H1 (cell line): Measurements from ENCODE around the gene CCDC51. TPM values are rescaled to one million over a fixed set of nuclear protein-coding genes. Genes with fewer than 3 reads are reported as not detected.

Experiments used
- CTCF ChIA-PET: fragments of 300-600 bp; sonication (Branson Sonifier 250); formaldehyde crosslinking; loops from one replicate; lab custom pipeline; 2021; ENCODE audit not compliant: partially characterized antibody; lab: Charles Lee
- POLR2A ChIA-PET: fragments of 300-600 bp; sonication (Branson Sonifier 250); formaldehyde crosslinking; loops from one replicate; lab custom pipeline; 2021; ENCODE audit warnings: inconsistent platforms; ENCODE audit not compliant: partially characterized antibody; lab: Charles Lee
- DNase-seq, 2 experiments: peaks; one replicate each; pipeline versions ENCODE4 v3.0.0 to v3.0.0-alpha.2; 2010 to 2022; ENCODE audit warnings: low spot score in 2 of 2, low read depth in 1 of 2, mixed read lengths in 1 of 2
- FAIRE-seq: peaks from 2 replicates; lab custom pipeline; 2011; peaks lifted over from hg19 to GRCh38; lab: Jason Lieb, UNC
- H2AFZ ChIP-seq: 2 replicates; pipeline ENCODE4 v1.8.1; 2012; ENCODE audit warnings: low read length, inconsistent platforms
- H2AK5ac ChIP-seq: 2 replicates; pipeline ENCODE4 v1.6.1; 2013; ENCODE audit warnings: low read depth, low read length
- H2BK120ac ChIP-seq: replicated peaks from 2 replicates; pipeline ENCODE3; 2013; ENCODE audit warnings: low read depth, low read length, inconsistent platforms
- H2BK12ac ChIP-seq: 2 replicates; pipeline ENCODE4 v1.6.1; 2013; ENCODE audit warnings: low read depth, low read length
- H2BK15ac ChIP-seq: 2 replicates; pipeline ENCODE4 v1.6.1; 2013; ENCODE audit warnings: low read length
- H2BK20ac ChIP-seq: 2 replicates; pipeline ENCODE4 v1.6.1; 2013; ENCODE audit warnings: low read length
- H2BK5ac ChIP-seq: 2 replicates; pipeline ENCODE4 v1.6.1; 2013; ENCODE audit warnings: low read depth, low read length
- H3K14ac ChIP-seq: 2 replicates; pipeline ENCODE4 v1.6.1; 2013; ENCODE audit warnings: inconsistent platforms; ENCODE audit not compliant: insufficient read length
- H3K18ac ChIP-seq: 2 replicates; pipeline ENCODE4 v1.6.1; 2013; ENCODE audit warnings: low read length; ENCODE audit errors: extremely low read depth
- H3K23ac ChIP-seq: 2 replicates; pipeline ENCODE4 v1.6.1; 2013; ENCODE audit warnings: inconsistent platforms; ENCODE audit not compliant: insufficient read length
- H3K23me2 ChIP-seq: 2 replicates; pipeline ENCODE4 v1.6.1; 2013; ENCODE audit warnings: low read depth, low read length
- H3K27ac ChIP-seq: 2 replicates; pipeline ENCODE4 v1.6.1; 2011; ENCODE audit warnings: low read depth, low read length, inconsistent platforms
- H3K27me3 ChIP-seq, 4 experiments: replicated peaks in 1 of 4; 1 replicate in 1 of 4; 2 replicates in 3 of 4; pipeline versions ENCODE4 v1.6.1 to v1.8.1; 2011 to 2013; ENCODE audit warnings: low read length in 3 of 4, mild to moderate bottlenecking in 3 of 4, inconsistent platforms in 2 of 4, mixed read lengths in 2 of 4, moderate library complexity in 1 of 4; ENCODE audit not compliant: control insufficient read depth in 3 of 4, insufficient read depth in 3 of 4; ENCODE audit errors: extremely low read depth in 1 of 4
- H3K36me3 ChIP-seq, 4 experiments: 2 replicates each; pipeline versions ENCODE4 v1.6.1 to v1.8.1; 2011 to 2013; ENCODE audit warnings: mild to moderate bottlenecking in 4 of 4, low read length in 3 of 4, moderate library complexity in 2 of 4, control low read depth in 1 of 4, inconsistent platforms in 1 of 4; ENCODE audit not compliant: insufficient read depth in 4 of 4, control insufficient read depth in 2 of 4
- H3K4ac ChIP-seq: replicated peaks from 2 replicates; pipeline ENCODE3; 2013; ENCODE audit warnings: low read length, low read depth, mixed read lengths, inconsistent platforms; ENCODE audit not compliant: insufficient read length
- H3K4me1 ChIP-seq, 4 experiments: replicated peaks in 1 of 4; 1 replicate in 1 of 4; 2 replicates in 3 of 4; pipeline versions ENCODE4 v1.6.1 to v1.8.1; 2011 to 2013; ENCODE audit warnings: low read length in 3 of 4, inconsistent platforms in 2 of 4, mixed read lengths in 1 of 4; ENCODE audit not compliant: insufficient read depth in 4 of 4, control insufficient read depth in 3 of 4
- H3K4me2 ChIP-seq, 2 experiments: 2 replicates each; pipeline versions ENCODE4 v1.6.1 to v1.8.1; 2011 to 2013; ENCODE audit warnings: low read depth in 2 of 2, low read length in 2 of 2, control low read depth in 1 of 2, inconsistent platforms in 1 of 2, mild to moderate bottlenecking in 1 of 2; ENCODE audit not compliant: insufficient read depth in 1 of 2
- H3K4me3 ChIP-seq, 4 experiments: fragments of 200-600, 300-600 bp in 1 of 4; sonication (generic), shearing (Covaris generic), sonication (Bioruptor Twin) in 1 of 4; 2 replicates each; pipeline versions ENCODE4 v1.5.1 to v1.8.1; 2011 to 2016; ENCODE audit warnings: low read length in 4 of 4, low read depth in 3 of 4, control low read depth in 2 of 4, inconsistent platforms in 2 of 4, mild to moderate bottlenecking in 2 of 4, mixed read lengths in 1 of 4, moderate library complexity in 1 of 4; ENCODE audit not compliant: insufficient read depth in 2 of 4; ENCODE audit errors: extremely low read depth in 1 of 4
- H3K56ac ChIP-seq: replicated peaks from 2 replicates; pipeline ENCODE3; 2013; ENCODE audit warnings: low read depth, mild to moderate bottlenecking, mixed read lengths, low read length, inconsistent platforms; ENCODE audit not compliant: insufficient read length
- H3K79me1 ChIP-seq: 2 replicates; pipeline ENCODE4 v1.6.1; 2013; ENCODE audit warnings: low read depth, low read length, control low read depth
- H3K79me2 ChIP-seq, 2 experiments: 2 replicates each; pipeline versions ENCODE4 v1.6.1 to v1.8.1; 2012 to 2013; ENCODE audit warnings: low read length in 2 of 2, mild to moderate bottlenecking in 2 of 2, inconsistent platforms in 1 of 2; ENCODE audit not compliant: insufficient read depth in 2 of 2, control insufficient read depth in 1 of 2
- H3K9ac ChIP-seq, 4 experiments: replicated peaks in 1 of 4; 1 replicate in 1 of 4; 2 replicates in 3 of 4; pipeline versions ENCODE4 v1.6.1 to v1.8.1; 2011 to 2013; ENCODE audit warnings: low read depth in 3 of 4, low read length in 3 of 4, control low read depth in 2 of 4, mild to moderate bottlenecking in 2 of 4, moderate library complexity in 2 of 4, inconsistent platforms in 1 of 4; ENCODE audit errors: extremely low read depth in 1 of 4
- H3K9me3 ChIP-seq, 2 experiments: 2 replicates each; pipeline versions ENCODE4 v1.6.1 to v1.8.1; 2012 to 2013; ENCODE audit warnings: mild to moderate bottlenecking in 2 of 2, moderate library complexity in 2 of 2, control low read depth in 1 of 2, inconsistent platforms in 1 of 2, low read depth in 1 of 2, low read length in 1 of 2, mixed read lengths in 1 of 2; ENCODE audit not compliant: insufficient read depth in 2 of 2
- H4K20me1 ChIP-seq, 2 experiments: replicated peaks in 1 of 2; 2 replicates each; pipeline versions ENCODE3 to v1.8.1; 2011 to 2013; ENCODE audit warnings: inconsistent platforms in 2 of 2, low read length in 2 of 2, mild to moderate bottlenecking in 1 of 2; ENCODE audit not compliant: insufficient read depth in 2 of 2, control insufficient read depth in 1 of 2
- H4K5ac ChIP-seq: 2 replicates; pipeline ENCODE4 v1.6.1; 2013; ENCODE audit warnings: low read length, low read depth, mixed read lengths, inconsistent platforms; ENCODE audit not compliant: insufficient read length
- H4K8ac ChIP-seq: 2 replicates; pipeline ENCODE4 v1.8.0; 2013; ENCODE audit warnings: mild to moderate bottlenecking, moderate library complexity, low read length, inconsistent platforms; ENCODE audit not compliant: insufficient read depth; ENCODE audit errors: extremely low read depth
- H4K91ac ChIP-seq: replicated peaks from 2 replicates; pipeline ENCODE3; 2013; ENCODE audit warnings: low read length, mixed read lengths, inconsistent platforms; ENCODE audit not compliant: insufficient read length
- EZH2 ChIP-seq: fragments of 200-600 bp; sonication (generic); IDR thresholded peaks from 2 replicates; pipeline ENCODE4 v1.7.1; 2012; ENCODE audit warnings: low read depth, mild to moderate bottlenecking, moderate library complexity, low read length, inconsistent platforms; ENCODE audit not compliant: severe bottlenecking
- SIN3A ChIP-seq, 2 experiments: IDR thresholded peaks in 1 of 2; conservative IDR thresholded peaks in 1 of 2; 2 replicates each; pipeline ENCODE4 v1.6.1; 2011 to 2012; ENCODE audit warnings: low read length in 2 of 2, improper control_type of control experiment in 1 of 2, low read depth in 1 of 2, mild to moderate bottlenecking in 1 of 2
- WGBS, 2 experiments: shearing (Covaris generic) in 1 of 2; methylation state at CpG; one replicate each; pipeline versions ENCODE4 v1.1.6 to v1.1.7; 2013 to 2015; ENCODE audit warnings: low lambda C conversion rate in 2 of 2, mixed read lengths in 2 of 2, inconsistent platforms in 1 of 2, low coverage in 1 of 2, missing lambda C conversion rate in 1 of 2; ENCODE audit not compliant: insufficient replicate concordance in 2 of 2, insufficient coverage in 1 of 2, insufficient read length in 1 of 2; ENCODE audit errors: extremely low coverage in 1 of 2, missing lambda C conversion rate in 1 of 2; 5-methylcytosine and 5-hydroxymethylcytosine counted together
- polyA plus RNA-seq, 7 experiments: library from polyadenylated mRNA; depleted of rRNA in 3 of 7; stranded (reverse) in 5 of 7; unstranded in 2 of 7; fragments of >200 nt in 5 of 7; fragments of 200-250 nt in 2 of 7; gene quantifications; 1 replicate in 5 of 7; 2 replicates in 1 of 7; 4 replicates in 1 of 7; pipeline versions ENCODE4 v1.2.1 to v1.2.3, GENCODE V29; 2011 to 2013; ENCODE audit warnings: missing spikeins in 2 of 7, mixed read lengths in 2 of 7
- total RNA-seq: library from RNA; stranded (reverse); fragmentation: NEBNext Ultra II Directional; extraction: Animal tissue kit (Norgen Biotek cat#: 25700); gene quantifications from 2 replicates; pipeline ENCODE4 v1.2.1, GENCODE V29; 2021
- TF ChIP-seq, protein P1 (sequence below): IDR thresholded peaks from 2 replicates; pipeline ENCODE4 v1.6.1; 2012; ENCODE audit warnings: inconsistent platforms
- TF ChIP-seq, protein P2 (sequence below): IDR thresholded peaks from 2 replicates; pipeline ENCODE4 v1.6.1; 2012; ENCODE audit warnings: inconsistent platforms

The CCDC51 gene
- total and polyA plus RNA-seq, 2 of the 8 experiments (the other 6 are each of a cell fraction or from before 2014, with no cell fraction given), result 21.3 to 21.4 TPM

DNA sequence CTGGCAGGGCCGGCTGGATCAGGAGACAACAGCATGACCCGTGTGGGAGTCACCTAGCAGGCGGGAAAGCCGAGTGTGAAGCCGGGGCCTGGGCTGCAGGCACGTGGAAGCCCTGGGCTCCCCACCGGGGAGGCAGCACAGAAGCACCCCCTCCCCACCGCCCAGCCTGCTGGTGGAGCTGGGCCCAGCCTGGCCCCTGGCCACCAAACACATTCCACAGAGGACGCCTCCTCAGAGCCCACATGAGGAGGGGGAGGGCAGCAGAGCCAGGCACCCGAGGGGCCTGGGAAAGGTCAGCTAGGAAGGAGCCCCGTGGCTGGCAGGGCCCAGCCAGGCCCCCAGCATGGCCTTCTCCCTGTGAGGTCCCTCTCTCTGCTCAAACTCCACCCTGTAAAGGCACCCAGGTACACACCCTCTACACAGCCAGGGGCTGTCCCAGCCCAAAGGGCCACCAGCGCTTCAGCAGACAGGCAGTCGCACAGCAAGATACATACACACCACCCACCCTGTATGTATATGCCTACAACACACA is 14.6 kb downstream of the CCDC51 start:
- Histone ChIP-seq H4K91ac (no peak overlapping the region), H3K23ac (no peak overlapping the region), H3K79me1 (peaks cover 46% of the 10 kb centered on the region), H2AFZ (no peak overlapping the region), H3K18ac (no peak overlapping the region), H3K79me2 (peaks cover 32 to 72% of the 10 kb centered on the region in 2 experiments), H2BK12ac (no peak overlapping the region), H2BK120ac (no peak overlapping the region), H4K8ac (no peak overlapping the region), H4K5ac (no peak overlapping the region), H4K20me1 (peaks cover 27 to 45% of the 10 kb centered on the region in 2 experiments), H2BK15ac (no peak overlapping the region), H3K36me3 (peaks cover 5 to 11% (median 7%) of the 10 kb centered on the region in 4 experiments; a peak in 6 of 8 replicates), H3K4me1 (peaks cover 3 to 34% (median 14%) of the 10 kb centered on the region in 4 experiments), H2BK5ac (no peak overlapping the region; the same call in 1 of the 2 replicates), H3K27ac (0 out of 2 replicates have a peak overlapping the region, but pooled peaks have one; percentile 16), H3K27me3 (no peaks in the 10 kb centered on the region), H3K14ac (no peak overlapping the region), H3K23me2 (peaks cover 7% of the 10 kb centered on the region), H2AK5ac (no peak overlapping the region), H3K56ac (no peak overlapping the region), H3K4me2 (no peak overlapping the region; a peak in 1 of 4 replicates), H3K9me3 (no peaks in the 10 kb centered on the region), H3K4ac (no peak overlapping the region), H2BK20ac (no peak overlapping the region), H3K9ac (peak overlapping the region in 1 of 4 experiments; percentile 20; a peak in 1 of 7 replicates), H3K4me3 (no peak overlapping the region)
- WGBS, 2 experiments, result 85% methylated on average over 10 of the region's 13 CpGs; no CpG with 5 or more reads in 1 of the 2 experiments
- TF ChIP-seq, protein P1, sequence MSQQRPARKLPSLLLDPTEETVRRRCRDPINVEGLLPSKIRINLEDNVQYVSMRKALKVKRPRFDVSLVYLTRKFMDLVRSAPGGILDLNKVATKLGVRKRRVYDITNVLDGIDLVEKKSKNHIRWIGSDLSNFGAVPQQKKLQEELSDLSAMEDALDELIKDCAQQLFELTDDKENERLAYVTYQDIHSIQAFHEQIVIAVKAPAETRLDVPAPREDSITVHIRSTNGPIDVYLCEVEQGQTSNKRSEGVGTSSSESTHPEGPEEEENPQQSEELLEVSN, result peak; percentile 80
- TF ChIP-seq, protein P2, sequence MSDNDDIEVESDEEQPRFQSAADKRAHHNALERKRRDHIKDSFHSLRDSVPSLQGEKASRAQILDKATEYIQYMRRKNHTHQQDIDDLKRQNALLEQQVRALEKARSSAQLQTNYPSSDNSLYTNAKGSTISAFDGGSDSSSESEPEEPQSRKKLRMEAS, result peak; percentile 43; the same call in 1 of the 2 replicates
- TF ChIP-seq EZH2 (no peak), SIN3A (conservative IDR thresholded peaks at IDR 0.05 in 1 of 2, IDR thresholded peaks at IDR 0.05 in 1 of 2; ENCODE audit: low read depth in 1 of 2, low read length in 2 of 2) (no peak)
- FAIRE-seq, result no peak
- ChIA-PET CTCF (interaction anchor here (0.6 to 2.9 kb wide), 3 partner anchors 9 to 24 kb away, joined by 3 to 28 read pairs (median 3); no protein-coding TSS in a partner anchor), POLR2A (interaction anchor here (0.9 to 31.5 kb wide), 5 partner anchors 10 to 287 kb away, joined by 3 to 650 read pairs (median 88); partner anchors contain the start of genes ATRIP, CCDC51 and TMA7)
- no peak for DNase-seq
